A549 (cell line): ENCODE data around the gene GRK4. TPM values are rescaled to one million over a fixed set of nuclear protein-coding genes. Genes with fewer than 3 reads are reported as not detected.

Experiments
- ATAC-seq, 2 experiments: fragments of 200-7000 bp in 1 of 2; fragments of >200 bp in 1 of 2; cut with Nextera tagmentation in 1 of 2; cut with Tn5 transposase in 1 of 2; 3 replicates each; pipeline versions ENCODE4 v1.8.0 to v1.9.1; 2018 to 2020; ENCODE audit warnings: mild to moderate bottlenecking in 1 of 2, moderate library complexity in 1 of 2
- CTCF ChIA-PET: fragments of 300-600 bp; sonication (Branson Sonifier 250); formaldehyde crosslinking; extraction: SDS; loops from one replicate; lab custom pipeline; 2021; ENCODE audit warnings: antibody characterized with exemption, inconsistent platforms; lab: Yijun Ruan, JAX
- POLR2A ChIA-PET: fragments of 350-600 bp; formaldehyde crosslinking; extraction: SDS; loops from one replicate; lab custom pipeline; 2021; ENCODE audit warnings: antibody characterized with exemption, inconsistent platforms; lab: Yijun Ruan, JAX
- DNase-seq, 2 experiments: peaks; one replicate each; pipeline versions ENCODE4 v3.0.0 to v3.0.0-alpha.2; 2011 to 2016; ENCODE audit warnings: low read depth in 1 of 2, low spot score in 1 of 2
- FAIRE-seq: peaks from 2 replicates; lab custom pipeline; 2011; peaks lifted over from hg19 to GRCh38; lab: Jason Lieb, UNC
- H3K27ac ChIP-seq, 2 experiments: fragments of >200 bp; sonication (Bioruptor Twin); formaldehyde crosslinking; 3 replicates each; pipeline ENCODE4 v1.5.1; 2016 to 2017
- H3K4me1 ChIP-seq: fragments of >200 bp; sonication (Bioruptor Twin); formaldehyde crosslinking; 3 replicates; pipeline ENCODE4 v1.6.1; 2016
- H3K4me2 ChIP-seq: fragments of >200 bp; sonication (Bioruptor Twin); formaldehyde crosslinking; 3 replicates; pipeline ENCODE4 v1.6.1; 2016
- H3K4me3 ChIP-seq: fragments of >200 bp; sonication (Bioruptor Twin); formaldehyde crosslinking; 3 replicates; pipeline ENCODE4 v1.5.1; 2016
- H3K9me3 ChIP-seq: fragments of >200 bp; sonication (Bioruptor Twin); formaldehyde crosslinking; 3 replicates; pipeline ENCODE4 v1.6.1; 2016
- BCL3 ChIP-seq: fragments of >200 bp; sonication (Bioruptor Twin); formaldehyde crosslinking; IDR thresholded peaks from 3 replicates; pipeline ENCODE4 v1.6.1; 2016
- CEBPB ChIP-seq, 2 experiments: fragments of >200 bp in 1 of 2; sonication (Bioruptor Twin) in 1 of 2; formaldehyde crosslinking in 1 of 2; IDR thresholded peaks; 2 replicates each; pipeline ENCODE4 v1.6.1; 2012 to 2016
- CHD4 ChIP-seq: fragments of 200-600 bp; sonication (generic); IDR thresholded peaks from 2 replicates; pipeline ENCODE4 v1.6.1; 2016; ENCODE audit warnings: antibody characterized with exemption, mild to moderate bottlenecking, borderline replicate concordance
- E2F6 ChIP-seq: IDR thresholded peaks from 2 replicates; pipeline ENCODE4 v1.6.1; 2012; ENCODE audit warnings: low read depth, borderline replicate concordance
- FOSB ChIP-seq: fragments of 250-450 bp; sonication (Bioruptor Pico); IDR thresholded peaks from 2 replicates; pipeline ENCODE4 v1.5.0; 2020; ENCODE audit warnings: mild to moderate bottlenecking, moderate library complexity
- HMGXB4 ChIP-seq: fragments of 250-450 bp; sonication (Bioruptor Pico); IDR thresholded peaks from 2 replicates; pipeline ENCODE4 v1.5.0; 2021; ENCODE audit warnings: mild to moderate bottlenecking, moderate library complexity, borderline replicate concordance
- JUN ChIP-seq, 2 experiments: fragments of >200 bp; sonication (Bioruptor Twin); formaldehyde crosslinking; IDR thresholded peaks; 2 replicates in 1 of 2; 3 replicates in 1 of 2; pipeline ENCODE4 v1.6.1; 2016 to 2017
- JUNB ChIP-seq: fragments of >200 bp; sonication (Bioruptor Twin); formaldehyde crosslinking; IDR thresholded peaks from 2 replicates; pipeline ENCODE4 v1.6.1; 2016
- MAX ChIP-seq: IDR thresholded peaks from 2 replicates; pipeline ENCODE4 v1.6.1; 2012
- MAZ ChIP-seq: fragments of 150-350 bp; IDR thresholded peaks from 2 replicates; pipeline ENCODE4 v1.6.1; 2014; ENCODE audit warnings: antibody characterized with exemption, low read depth, low read length, borderline replicate concordance
- NPAS2 ChIP-seq: fragments of 250-450 bp; sonication (Bioruptor Pico); IDR thresholded peaks from 2 replicates; pipeline ENCODE4 v1.8.0; 2022; ENCODE audit warnings: mild to moderate bottlenecking, moderate library complexity, borderline replicate concordance
- PHF8 ChIP-seq: fragments of 200-600 bp; sonication (generic); IDR thresholded peaks from 2 replicates; pipeline ENCODE4 v1.6.1; 2016; ENCODE audit warnings: low read depth, mild to moderate bottlenecking, antibody characterized with exemption, moderate library complexity, borderline replicate concordance
- POLR2A ChIP-seq: IDR thresholded peaks from 2 replicates; pipeline ENCODE4 v1.6.1; 2012; ENCODE audit warnings: mild to moderate bottlenecking, low read length
- SMC3 ChIP-seq: fragments of >200 bp; sonication (Bioruptor Twin); formaldehyde crosslinking; IDR thresholded peaks from 3 replicates; pipeline ENCODE4 v1.6.1; 2018; ENCODE audit warnings: inconsistent platforms
- ZNF302 ChIP-seq: fragments of 250-450 bp; sonication (Bioruptor Pico); IDR thresholded peaks from 2 replicates; pipeline ENCODE4 v1.9.0; 2021; ENCODE audit warnings: inconsistent platforms, mild to moderate bottlenecking, moderate library complexity
- WGBS: methylation state at CpG from one replicate; pipeline ENCODE4 v1.1.6; 2017; ENCODE audit errors: missing lambda C conversion rate; 5-methylcytosine and 5-hydroxymethylcytosine counted together
- polyA plus RNA-seq, 4 experiments: library from polyadenylated mRNA; depleted of rRNA in 3 of 4; stranded (reverse); fragments of >200 nt; fragmentation: RNase III in 1 of 4; extraction: RNeasy Plus Mini Kit Qiagen cat#74134 plus additional on column Dnase treatment in 1 of 4; gene quantifications; 2 replicates in 3 of 4; 3 replicates in 1 of 4; pipeline ENCODE4 v1.2.3, GENCODE V29; 2011 to 2017
- TF ChIP-seq, protein P1 (sequence below): fragments of 150-350 bp; IDR thresholded peaks from 2 replicates; pipeline ENCODE4 v1.6.1; 2014; ENCODE audit warnings: low read depth, mild to moderate bottlenecking, low read length

The GRK4 gene
- polyA plus RNA-seq, 2 of the 4 experiments (the other 2 are of a cell fraction), result 0.76 to 0.96 TPM

DNA sequence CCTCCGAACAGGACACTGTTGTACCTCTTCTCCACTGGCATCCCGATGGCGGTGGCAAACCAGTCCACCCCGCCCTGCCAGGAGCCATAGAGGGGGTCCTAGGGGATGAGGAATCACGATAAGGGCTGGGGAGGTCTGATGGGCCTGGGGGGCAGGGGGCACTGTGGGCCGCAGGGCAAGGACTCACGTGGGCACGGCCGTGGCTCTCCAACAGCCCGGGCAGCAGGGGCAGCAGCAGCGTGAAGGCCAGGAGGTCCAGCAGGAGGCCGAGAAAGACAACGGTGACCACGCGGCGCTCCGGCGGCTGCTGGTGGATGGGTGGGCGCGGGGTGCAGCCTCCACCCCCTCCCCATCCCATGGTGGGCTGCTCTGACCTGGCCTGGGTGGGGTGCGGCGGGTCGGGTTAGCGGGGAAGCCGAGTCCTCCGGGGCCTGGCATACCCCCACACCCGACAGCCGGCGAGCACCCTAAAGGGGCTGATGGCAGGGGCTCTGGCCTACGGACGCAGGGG lies 29.8 kb upstream of the GRK4 start (continued):
- TF ChIP-seq, protein P1, sequence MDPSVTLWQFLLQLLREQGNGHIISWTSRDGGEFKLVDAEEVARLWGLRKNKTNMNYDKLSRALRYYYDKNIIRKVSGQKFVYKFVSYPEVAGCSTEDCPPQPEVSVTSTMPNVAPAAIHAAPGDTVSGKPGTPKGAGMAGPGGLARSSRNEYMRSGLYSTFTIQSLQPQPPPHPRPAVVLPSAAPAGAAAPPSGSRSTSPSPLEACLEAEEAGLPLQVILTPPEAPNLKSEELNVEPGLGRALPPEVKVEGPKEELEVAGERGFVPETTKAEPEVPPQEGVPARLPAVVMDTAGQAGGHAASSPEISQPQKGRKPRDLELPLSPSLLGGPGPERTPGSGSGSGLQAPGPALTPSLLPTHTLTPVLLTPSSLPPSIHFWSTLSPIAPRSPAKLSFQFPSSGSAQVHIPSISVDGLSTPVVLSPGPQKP, result no peak

- POLR2A ChIA-PET, result interaction anchor here (1.5 kb wide), 1 partner anchor 18 kb away, joined by 4 read pairs; no protein-coding TSS in a partner anchor
- CTCF ChIA-PET, result no interaction called here
- Histone ChIP-seq H3K9me3 (no peaks in the 10 kb centered on the region), H3K4me3 (peak overlapping the region; percentile 90), H3K4me2 (peak overlapping the region; percentile 92), H3K27ac (peak overlapping the region; percentile 90 to 96), H3K4me1 (peaks cover 34% of the 10 kb centered on the region)
- WGBS, result 0% methylated on average over 6 of the region's 93 CpGs
- no peak for FAIRE-seq
- TF ChIP-seq BCL3 (0 out of 3 replicates have a peak, but pooled peaks have one; percentile 0), ZNF302 (no peak)
- ATAC-seq, result peak; percentile 1 to 2; a peak in 2 of 6 replicates
- peak; percentile 34 to 41 for DNase-seq
These were observed 29.1 kb upstream of the GRK4 start for GRCh38 chr4:2934077-2934812.

DNA sequence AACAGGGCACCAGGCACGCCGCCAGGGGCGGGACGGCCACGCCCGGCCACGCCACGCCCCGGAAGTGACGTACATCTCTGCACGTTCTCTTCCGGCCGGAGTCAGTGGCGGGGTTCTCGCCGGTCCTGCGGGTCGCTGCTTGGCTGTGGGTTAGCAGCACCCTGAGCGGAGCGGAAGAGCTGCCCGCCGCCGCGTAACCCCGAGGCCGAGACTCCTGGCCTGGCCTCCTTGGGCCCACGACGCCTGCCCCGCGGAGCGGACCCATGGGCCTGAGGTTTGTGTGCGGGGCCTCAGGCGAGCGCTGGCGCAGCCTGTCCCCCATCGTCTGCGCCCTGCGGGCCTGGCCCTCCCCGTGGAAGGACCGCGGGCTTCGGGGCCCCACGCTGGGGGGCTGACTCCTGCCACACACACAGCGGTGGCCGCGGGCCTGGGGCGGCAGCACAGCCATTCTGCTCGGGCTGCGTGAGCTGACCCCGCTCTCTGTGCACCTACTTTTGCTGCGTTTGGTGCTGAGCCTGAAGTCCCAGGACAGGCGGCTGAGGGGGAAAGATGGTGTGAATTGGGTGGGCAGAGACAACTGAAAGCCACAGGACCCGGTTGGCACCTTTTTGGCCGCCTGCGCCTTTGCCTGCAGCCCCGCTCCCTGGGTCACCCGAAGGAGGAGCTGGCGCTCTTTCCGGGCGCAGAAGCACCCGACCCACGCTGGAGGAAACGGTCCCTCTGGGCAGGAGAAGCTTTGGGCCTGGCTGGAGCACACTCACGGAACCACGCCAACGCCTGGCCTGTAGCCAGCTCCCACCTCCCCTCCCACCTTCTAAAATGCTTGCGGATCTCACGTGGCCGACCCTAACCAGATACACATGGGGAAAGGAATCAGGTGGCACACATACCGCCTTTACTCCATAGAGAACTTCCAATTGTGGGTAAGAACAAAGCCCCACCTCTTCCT lies 28.3 kb upstream of the GRK4 start:
- Histone ChIP-seq H3K9me3 (no peaks in the 10 kb centered on the region), H3K27ac (peak overlapping the region; percentile 90 to 96), H3K4me1 (peaks cover 34% of the 10 kb centered on the region), H3K4me3 (peak overlapping the region; percentile 90), H3K4me2 (peak overlapping the region; percentile 93)
- DNase-seq (peak; percentile 53 to 89), ATAC-seq (peak; percentile 53 to 65), FAIRE-seq (no peak)
- 3% methylated on average over 9 of the region's 70 CpGs for WGBS
- TF ChIP-seq CEBPB (IDR thresholded peaks at IDR 0.05), result no peak
- TF ChIP-seq BCL3, result no peak; the same call in 1 of the 3 replicates
- peak; percentile 39 to 64; a peak in 3 of 5 replicates for TF ChIP-seq JUN (IDR thresholded peaks at IDR 0.05)
- no peak for TF ChIP-seq MAZ
- peak; percentile 92 for TF ChIP-seq POLR2A
- no peak for TF ChIP-seq CHD4
- peak; percentile 59 for TF ChIP-seq MAX
- no peak for TF ChIP-seq HMGXB4 (CRISPR knock-in tag)
- no peak for TF ChIP-seq FOSB (CRISPR knock-in tag)
- no peak for TF ChIP-seq JUNB
- no peak for TF ChIP-seq SMC3
- TF ChIP-seq PHF8, result peak; percentile 49; the same call in 1 of the 2 replicates
- TF ChIP-seq, protein P1, result 0 out of 2 replicates have a peak, but pooled peaks have one; percentile 58
- TF ChIP-seq NPAS2 (CRISPR knock-in tag), result no peak
- 0 out of 2 replicates have a peak, but pooled peaks have one; percentile 15 for TF ChIP-seq E2F6
- CTCF ChIA-PET, result interaction anchor here (0.8 to 2.2 kb wide), 4 partner anchors 12 to 171 kb away, joined by 3 to 7 read pairs (median 6); no protein-coding TSS in a partner anchor
- POLR2A ChIA-PET, result interaction anchor here (0.8 to 1.5 kb wide), 4 partner anchors 12 to 171 kb away, joined by 3 to 6 read pairs (median 4); partner anchors contain the start of gene GRK4
